ENCODE results near the gene SMAP1.

SMAP1 gene

GRCh38 chr6:70684794-70685493, 17.3 kb downstream of the SMAP1 start:
- DNase-seq (ENCODE audit: low spot score) = peak; percentile 17

DNA sequence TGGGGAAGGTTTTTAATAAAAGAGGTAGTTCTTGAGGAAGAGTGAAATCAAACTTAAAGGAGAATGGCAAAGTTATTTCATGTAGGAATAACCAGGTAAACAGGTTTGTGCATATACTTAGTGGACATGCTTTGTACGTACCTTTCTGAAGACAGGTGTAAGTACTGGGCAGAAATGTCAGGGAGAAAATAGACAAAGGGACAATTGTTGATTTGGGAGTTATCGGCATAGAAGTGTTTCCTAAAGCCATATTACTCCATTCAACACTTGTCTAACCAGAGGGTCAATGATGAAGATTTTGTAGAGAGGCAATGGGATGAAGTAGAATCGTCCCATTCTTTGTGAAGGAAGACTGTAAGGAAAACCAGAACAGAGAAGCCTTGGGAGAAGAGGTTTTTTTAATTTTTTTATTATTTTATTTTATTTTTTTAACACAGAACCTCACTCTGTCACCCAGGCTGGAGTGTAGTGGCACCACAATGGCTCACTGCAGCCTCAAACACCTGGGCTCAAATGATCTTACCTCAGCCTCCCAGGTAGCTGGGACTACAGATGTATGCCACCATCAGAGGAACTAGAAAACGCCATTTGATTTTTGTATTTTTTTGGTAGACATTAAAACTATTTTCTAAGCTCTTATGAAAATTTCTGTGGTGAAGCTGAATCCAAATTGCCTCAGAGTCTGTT, 18.0 kb downstream of the SMAP1 start:
- no peak for DNase-seq (ENCODE audit: low spot score)

GRCh38 chr6:70686548-70687133, 19.0 kb downstream of the SMAP1 start:
- DNase-seq (ENCODE audit: low spot score) = peak; percentile 58

DNA sequence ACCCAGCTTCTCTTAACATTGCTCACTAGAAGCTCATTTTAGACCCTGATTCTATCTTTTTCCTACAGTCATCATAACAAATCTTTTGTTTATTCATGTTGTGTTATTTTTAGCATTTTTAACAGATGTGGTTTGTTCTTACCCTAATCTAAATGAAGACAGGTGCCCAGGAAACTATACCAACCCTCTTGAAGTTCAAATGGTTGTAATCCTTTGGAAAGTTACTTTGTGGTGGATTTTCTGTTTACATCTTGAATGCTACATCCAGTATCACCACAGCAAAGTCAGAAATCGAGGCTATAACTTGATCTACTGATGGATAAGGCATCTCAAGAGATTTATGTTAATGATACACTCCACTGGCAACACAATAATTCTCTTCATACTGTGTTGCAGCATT, 26.2 kb downstream of the SMAP1 start:
- no peak for DNase-seq (ENCODE audit: low spot score)

- DNase-seq (ENCODE audit: low spot score) = no peak
Observed at GRCh38 chr6:70694371-70694770, 26.7 kb downstream of the SMAP1 start.

GRCh38 chr6:70700922-70701876, 33.5 kb downstream of the SMAP1 start:
- DNase-seq (ENCODE audit: low spot score) = no peak

DNA sequence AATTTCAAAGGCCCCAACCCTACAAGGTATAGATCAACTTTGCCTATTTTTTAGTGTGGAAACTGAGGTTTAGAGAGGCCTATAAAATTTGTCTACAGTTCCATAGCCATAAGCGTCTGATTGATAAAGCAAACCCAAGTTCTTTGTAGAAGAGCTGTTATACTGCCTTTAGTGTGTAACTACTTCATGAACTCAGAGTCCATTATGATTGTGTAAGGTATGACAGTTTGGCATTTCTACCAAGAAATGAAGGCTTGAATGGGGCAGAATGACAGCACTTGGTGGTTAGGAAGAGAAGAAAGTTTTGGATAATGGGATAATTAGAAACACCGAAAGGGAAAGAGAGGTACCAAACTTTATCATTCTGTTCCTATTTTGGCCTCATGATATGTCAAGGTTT, 38.1 kb downstream of the SMAP1 start:
- DNase-seq (ENCODE audit: low spot score) = no peak

GRCh38 chr6:70706491-70707123, 38.9 kb downstream of the SMAP1 start:
- DNase-seq (ENCODE audit: low spot score) = peak; percentile 37

DNA sequence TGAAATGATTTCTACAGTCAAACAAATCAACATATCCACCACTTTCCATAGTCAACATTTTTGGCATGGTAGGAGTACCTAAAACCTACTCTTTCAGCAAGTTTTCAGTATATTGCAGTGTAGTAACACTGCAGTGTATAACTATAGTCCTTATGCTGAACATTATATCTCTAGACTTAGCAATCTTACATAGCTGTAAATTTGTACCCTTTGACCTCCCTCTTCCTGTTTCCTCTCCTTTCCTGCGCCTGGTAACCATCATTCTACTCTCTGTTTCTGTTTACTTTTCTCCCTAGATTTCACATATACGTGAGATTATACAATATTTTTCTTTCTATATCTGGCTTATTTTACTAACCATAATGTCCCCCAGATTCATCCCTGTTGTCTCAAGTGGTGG, 40.2 kb downstream of the SMAP1 start:
- DNase-seq (ENCODE audit: low spot score) = no peak

DNA sequence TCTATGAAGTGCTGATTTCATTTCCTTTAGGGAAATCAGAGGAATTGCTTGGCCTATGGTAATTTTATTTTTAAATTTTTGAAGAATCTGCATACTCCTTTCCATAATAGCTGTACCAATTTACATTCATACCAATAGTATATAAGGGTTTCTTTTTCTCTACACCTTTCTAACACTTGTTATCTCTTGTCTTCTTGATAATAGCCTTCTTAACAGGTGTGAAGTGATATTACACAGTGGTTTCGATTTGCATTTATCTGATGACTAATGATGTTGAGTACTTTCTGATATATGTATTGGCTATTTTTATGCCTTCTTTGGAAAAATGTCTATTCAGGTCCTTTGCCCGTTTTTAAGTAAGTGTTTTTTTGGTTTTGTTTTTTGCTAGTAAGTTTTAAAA, 40.8 kb downstream of the SMAP1 start:
- no peak for DNase-seq (ENCODE audit: low spot score)

GRCh38 chr6:70709826-70710225, 42.1 kb downstream of the SMAP1 start:
- peak; percentile 12 for DNase-seq (ENCODE audit: low spot score)

DNA sequence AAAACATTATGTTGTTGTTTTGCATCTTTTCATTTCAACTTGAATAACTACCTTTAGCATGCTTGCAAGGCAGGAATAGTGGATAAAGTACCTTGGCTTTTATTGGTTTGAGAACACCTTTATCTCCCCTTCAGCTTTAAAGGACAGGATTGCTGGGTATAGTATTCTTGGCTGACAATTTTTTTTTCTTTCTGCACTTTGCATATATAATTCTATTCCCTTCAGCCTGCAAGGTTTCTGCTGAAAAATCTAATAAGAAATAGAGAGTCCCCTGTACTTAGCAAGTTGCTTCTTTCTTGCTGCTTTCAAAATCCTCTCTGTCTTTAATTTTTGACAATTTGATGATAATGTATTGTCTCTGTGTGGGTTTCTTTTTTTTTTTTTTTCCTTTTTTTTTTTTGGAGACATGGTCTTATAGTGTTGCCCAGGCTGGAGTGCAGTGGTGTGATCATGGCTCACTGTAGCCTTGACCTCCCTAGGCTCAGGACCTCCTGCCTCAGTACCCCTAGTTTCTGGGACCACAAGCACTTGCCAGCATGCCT, 47.1 kb downstream of the SMAP1 start:
- no peak for DNase-seq (ENCODE audit: low spot score)

DNA sequence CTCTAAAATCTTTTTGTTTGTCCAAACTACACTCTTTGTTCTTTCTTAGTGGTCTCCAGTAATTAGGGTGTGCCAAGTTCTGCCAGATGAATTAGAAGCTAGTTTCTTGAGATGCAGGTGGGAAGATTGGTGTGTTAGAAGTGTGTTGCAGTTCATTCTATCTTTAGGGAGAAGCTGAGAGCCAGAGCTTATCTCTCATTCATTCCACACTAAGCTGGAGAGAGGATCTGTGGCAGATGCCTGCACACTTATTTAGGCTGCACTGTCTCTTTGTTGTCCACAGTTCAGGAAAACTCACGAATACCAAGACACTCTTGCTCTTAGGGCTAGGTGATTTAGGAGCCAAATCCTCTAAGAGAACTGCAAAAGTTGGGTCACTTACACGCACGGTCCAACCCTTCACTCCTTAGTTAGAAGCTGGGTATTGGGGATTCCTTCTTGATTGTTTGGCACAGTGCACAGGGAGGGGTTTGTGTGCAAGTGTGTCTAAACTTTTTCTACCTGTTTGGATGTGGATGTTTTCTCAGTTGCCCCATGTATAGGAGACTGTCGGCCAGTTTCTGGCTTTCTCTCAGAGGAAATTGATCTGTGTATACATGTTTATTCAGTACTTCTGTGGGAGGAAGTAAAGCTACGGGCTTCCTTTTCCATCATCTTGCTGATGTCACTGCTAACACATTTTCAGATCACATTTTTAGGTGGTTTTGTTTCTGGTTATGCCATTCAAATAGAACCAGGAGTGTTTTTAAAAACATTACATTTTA, 49.5 kb downstream of the SMAP1 start:
- DNase-seq (ENCODE audit: low spot score) = no peak

DNA sequence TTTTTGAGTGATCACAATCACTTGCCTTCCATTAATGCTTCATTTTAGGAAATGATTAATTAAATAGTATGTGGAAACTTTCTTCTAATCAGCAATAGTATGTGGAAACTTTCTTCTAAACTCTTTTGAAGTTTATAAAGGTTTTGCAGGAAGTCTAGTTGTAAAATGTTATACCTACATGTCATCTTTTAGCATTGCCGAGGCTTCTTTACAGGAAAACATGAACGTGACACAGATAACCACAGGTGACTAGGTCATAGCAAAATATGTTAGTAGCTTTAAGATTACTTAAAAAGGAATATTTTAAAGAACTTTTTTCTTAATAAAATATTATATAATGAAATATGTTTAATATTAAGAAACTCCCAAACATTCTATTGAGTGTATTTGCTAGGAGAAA, 56.8 kb downstream of the SMAP1 start:
- no peak for DNase-seq (ENCODE audit: low spot score)

DNA sequence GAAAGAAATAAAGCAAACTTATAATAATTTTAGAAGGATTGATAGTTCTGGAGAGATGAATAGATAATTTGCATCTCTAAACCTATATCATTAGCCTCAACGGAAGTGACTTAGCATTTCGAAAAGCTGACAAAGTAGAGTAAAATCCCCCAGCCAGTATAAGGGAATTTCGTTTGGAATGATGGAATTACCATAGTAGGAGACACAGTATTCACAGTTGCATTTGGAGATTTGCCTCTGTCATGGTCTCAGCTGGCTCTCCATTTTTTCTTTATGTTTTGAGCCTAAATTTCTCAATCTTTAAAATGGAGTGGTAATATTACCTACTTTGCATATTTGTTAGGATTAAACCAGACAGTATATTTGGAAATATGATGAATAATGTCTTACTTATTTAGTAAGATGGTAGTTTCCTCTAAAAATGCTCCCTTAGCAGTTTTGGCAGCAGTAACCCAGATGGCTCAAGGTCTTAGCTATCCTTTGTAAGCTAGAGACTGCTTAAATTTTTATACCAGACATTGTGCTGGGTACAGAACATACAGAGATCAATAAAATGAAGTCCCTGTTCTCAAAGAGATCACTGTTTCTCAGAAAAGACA, 58.2 kb downstream of the SMAP1 start:
- DNase-seq (ENCODE audit: low spot score) = no peak

DNA sequence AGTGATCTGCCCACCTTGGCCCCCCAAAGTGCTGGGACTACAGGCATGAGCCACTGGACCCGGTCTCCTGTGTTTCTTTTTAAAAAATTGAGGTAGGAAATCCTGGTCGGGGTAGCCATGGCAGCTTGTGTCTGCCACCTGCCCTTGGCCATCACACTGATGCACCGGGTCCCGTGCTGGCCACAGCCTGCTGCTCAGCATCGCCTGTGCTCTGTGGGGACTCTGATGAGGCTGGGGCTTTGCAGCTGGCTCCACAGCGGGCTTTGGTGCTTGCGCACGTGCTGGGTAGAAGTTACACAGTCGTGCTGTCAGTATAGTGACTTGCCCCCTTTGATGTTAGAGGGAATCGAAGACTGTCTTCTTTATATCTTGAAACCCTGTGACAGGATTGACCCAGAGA, 66.7 kb downstream of the SMAP1 start:
- DNase-seq (ENCODE audit: low spot score) = no peak

GRCh38 chr6:70734979-70735378, 67.3 kb downstream of the SMAP1 start:
- no peak for DNase-seq (ENCODE audit: low spot score)

DNA sequence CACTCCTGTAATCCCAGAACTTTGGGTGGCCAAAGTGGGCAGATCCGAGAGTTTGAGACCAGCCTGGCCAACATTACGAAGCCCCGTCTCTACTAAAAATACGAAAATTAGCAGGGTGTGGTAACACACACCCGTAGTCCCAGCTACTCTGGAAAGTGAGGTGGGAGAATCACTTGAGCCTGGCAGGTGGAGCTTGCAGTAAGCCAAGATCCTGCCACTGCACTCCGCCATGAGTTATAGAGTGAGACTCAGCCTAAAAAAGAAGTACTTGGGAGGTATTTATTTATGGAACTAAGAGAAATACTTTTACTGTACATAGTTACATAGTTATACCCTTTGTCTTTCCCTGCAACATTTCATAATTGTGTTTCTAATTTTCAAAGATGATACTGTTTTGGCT, 67.8 kb downstream of the SMAP1 start:
- DNase-seq (ENCODE audit: low spot score) = no peak

DNA sequence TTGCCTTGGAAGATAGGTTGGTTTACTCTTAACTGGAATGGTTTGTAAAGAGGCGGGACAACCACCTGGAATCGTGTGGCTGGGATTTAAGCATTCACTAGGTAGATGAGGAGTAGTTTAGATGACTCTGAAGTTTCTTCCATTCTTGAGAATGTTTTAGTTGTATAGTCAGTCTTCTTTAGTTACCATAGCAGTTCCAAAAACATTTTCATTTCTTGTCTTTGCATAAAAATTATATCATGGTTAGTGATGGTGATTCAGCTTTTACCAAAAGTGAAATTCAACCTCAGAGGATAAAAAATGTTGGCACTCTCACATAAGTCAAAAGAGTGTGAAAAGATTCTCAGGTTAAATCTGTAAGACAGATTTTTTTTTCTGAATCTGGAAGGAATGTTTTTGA, 70.3 kb downstream of the SMAP1 start:
- DNase-seq (ENCODE audit: low spot score) = no peak

DNA sequence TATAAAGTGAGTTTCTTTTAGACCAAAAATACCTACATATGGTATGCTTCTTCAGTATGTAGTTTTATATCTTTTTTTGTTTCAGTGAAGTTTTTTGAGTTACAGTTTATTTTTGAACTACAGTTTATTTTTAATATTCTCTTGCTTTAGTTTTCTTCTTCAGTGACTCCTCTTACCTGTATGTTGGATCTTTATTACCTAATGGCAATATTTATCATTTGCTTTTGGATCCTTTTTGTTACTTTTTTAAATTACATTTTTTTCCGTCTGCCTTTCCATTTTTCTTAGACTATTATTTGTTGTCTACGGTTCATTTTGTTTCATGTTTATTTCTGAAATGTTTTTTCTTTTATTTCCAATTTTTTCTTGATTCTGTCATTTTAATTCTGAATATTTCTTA, 71.9 kb downstream of the SMAP1 start:
- DNase-seq (ENCODE audit: low spot score) = no peak
